SJCRH30 (cell line): ENCODE measurements around the gene CSAD. TPM values are rescaled to one million over a fixed set of nuclear protein-coding genes. Genes with fewer than 3 reads are reported as not detected.
A peak's percentile ranks its signal among the peaks of the same experiment; 100 is the strongest.
"Not testable (repeated sequence)": the region's sequence is repeated elsewhere in the genome, so short reads cannot be mapped to it uniquely, and the experiment has no call there.

ENCODE experiments used
- DNase-seq, 2 experiments: peaks; one replicate each; pipeline ENCODE4 v3.0.0-alpha.2; 2015 to 2020
- H3K27ac ChIP-seq: fragments of 250-450 bp; sonication (Bioruptor Pico); 2 replicates; pipeline ENCODE4 v1.5.1; 2020; ENCODE audit warnings: mild to moderate bottlenecking, moderate library complexity
- H3K27me3 ChIP-seq: fragments of 250-450 bp; sonication (Bioruptor Pico); 2 replicates; pipeline ENCODE4 v1.5.1; 2020; ENCODE audit warnings: mild to moderate bottlenecking, moderate library complexity
- H3K36me3 ChIP-seq: fragments of 250-450 bp; sonication (Bioruptor Pico); 2 replicates; pipeline ENCODE4 v1.5.1; 2020; ENCODE audit warnings: mild to moderate bottlenecking, moderate library complexity
- H3K4me1 ChIP-seq: fragments of 250-450 bp; sonication (Bioruptor Pico); 2 replicates; pipeline ENCODE4 v1.5.1; 2020; ENCODE audit warnings: mild to moderate bottlenecking, moderate library complexity
- H3K4me3 ChIP-seq: fragments of 250-450 bp; sonication (Bioruptor Pico); 2 replicates; pipeline ENCODE4 v1.5.1; 2020; ENCODE audit warnings: mild to moderate bottlenecking, moderate library complexity
- H3K9me3 ChIP-seq: fragments of 250-450 bp; sonication (Bioruptor Pico); replicated peaks from 2 replicates; pipeline ENCODE4 v1.5.1; 2020; ENCODE audit warnings: mild to moderate bottlenecking, moderate library complexity
- total RNA-seq: library from RNA; depleted of rRNA; stranded (reverse); fragments of >200 nt; shearing (Covaris generic); gene quantifications from 2 replicates; pipeline ENCODE4 v1.2.3, GENCODE V29; 2014

The CSAD gene
- total RNA-seq, 1 experiment from 2014 or later = 3.3 TPM

DNA sequence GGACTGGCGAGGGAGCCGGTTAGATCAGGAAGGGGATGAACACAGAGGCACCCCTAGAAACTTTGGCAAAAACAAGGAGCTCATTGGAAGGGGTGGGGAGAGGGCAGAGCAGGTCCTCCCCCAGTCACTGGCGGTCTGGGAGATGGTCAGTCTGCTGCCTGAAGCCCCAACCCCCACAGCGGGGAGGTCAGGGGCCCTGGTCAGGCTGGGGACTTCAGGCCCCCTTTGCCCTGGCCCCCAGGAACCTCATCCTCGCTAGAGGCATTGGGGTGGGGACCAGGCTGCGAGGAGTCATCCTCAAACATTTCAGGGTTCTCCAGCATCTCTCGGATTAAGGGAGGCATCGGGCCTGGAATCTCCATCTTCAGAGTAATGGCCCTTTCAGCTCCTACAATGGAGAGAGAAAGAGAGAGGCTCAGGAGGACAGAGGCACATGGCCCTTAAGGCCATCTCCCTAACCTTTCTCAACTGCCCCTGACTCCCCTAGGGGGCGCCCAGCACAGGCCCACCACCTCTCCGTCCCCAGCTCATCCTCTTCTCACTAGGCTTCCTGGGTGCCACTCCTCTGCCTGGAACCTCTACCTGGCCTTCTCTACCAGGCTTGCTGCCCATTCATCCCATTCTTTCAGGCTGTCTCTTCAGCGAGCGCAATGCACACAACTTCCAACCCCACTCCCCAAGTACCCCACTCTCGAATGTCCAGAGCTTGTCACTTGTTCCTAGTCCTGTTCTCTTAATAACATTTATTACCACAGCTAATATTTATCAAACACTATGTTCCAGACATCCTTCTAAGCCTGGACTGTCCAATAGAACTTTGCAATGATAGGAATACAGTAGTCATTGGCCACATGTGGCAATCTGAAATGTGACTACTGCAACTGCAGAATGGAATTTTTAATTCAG, 31.0 kb upstream of the CSAD start:
- Histone ChIP-seq H3K4me3 (no peak overlapping the region), H3K27me3 (no peaks in the 10 kb centered on the region), H3K27ac (no peak overlapping the region), H3K4me1 (peaks cover 1% of the 10 kb centered on the region; the same call in 1 of the 2 replicates), H3K36me3 (no peaks in the 10 kb centered on the region), H3K9me3 (no peaks in the 10 kb centered on the region)
- DNase-seq = peak in 1 of 2 experiments; percentile 37

DNA sequence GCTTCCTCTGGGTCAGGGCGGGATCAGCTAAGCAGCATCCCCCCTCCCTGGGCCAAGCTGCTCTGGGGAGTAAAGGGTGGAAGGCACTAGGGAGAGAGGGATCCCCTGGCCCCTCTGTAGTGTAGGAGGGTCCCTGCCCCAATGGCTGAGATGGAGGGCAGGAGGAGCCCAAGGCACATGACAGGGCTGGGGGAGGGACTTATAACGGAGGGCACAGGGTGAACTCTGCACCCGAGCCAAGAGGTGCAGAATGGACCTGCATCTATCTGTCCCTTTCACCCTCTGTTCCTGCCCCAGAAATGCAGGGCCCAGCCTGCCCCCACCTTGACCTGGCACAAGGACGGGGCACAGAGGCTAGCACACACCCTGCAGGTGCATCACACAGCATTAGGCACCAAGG, 30.1 kb upstream of the CSAD start:
- Histone ChIP-seq H3K4me3 (no peak overlapping the region), H3K36me3 (no peaks in the 10 kb centered on the region), H3K27me3 (no peaks in the 10 kb centered on the region), H3K4me1 (peaks cover 10% of the 10 kb centered on the region), H3K9me3 (no peaks in the 10 kb centered on the region), H3K27ac (no peak overlapping the region)
- DNase-seq = no peak

DNA sequence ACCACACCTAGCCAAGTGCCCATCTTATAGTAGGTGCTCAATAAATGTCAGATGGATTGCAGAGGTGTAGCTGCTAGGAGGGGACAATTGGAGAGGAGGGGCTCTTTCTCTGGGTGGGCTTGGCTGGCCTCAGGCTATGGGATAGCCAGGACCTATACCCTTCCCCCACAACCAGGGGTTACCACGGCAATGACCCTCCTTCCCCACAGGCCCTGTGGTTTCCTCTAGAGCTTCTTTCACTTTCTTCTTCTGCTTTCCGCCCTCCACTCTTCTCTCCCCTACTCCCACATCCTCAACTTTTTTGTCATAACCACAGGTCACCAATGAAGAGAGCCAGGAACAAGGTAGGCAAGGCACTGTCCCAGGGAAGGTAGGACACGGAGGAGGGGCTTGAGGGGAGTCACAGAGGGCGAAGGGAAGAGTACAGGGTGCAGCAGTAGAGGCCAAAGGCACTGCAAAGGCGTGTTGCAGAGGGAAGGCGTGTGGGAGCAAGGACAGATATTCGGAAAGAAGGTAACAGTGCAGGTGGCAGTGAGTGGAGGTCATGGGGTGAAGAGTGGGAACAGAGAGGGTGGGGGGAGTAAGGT, 28.2 kb upstream of the CSAD start:
- Histone ChIP-seq H3K27ac (no peak overlapping the region), H3K36me3 (no peaks in the 10 kb centered on the region)

DNA sequence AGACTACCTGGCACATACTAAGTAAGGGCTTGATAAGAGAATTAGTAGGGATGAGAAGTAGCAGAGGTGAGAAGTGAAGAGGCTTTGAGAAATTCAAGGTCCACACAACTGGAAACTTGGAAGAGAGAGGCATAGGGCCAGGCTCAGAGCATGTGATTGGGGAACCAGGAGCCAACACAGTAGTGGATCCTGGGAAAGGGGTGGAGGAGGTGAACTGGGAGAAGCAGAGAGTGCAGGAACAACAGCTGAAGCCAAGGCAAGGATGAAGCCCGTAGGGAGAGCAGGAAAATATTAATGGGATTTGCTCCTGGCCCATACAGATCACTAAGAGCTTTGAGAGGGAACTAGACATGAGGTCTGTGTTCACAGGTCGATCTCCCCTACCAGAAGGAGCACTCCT, 27.7 kb upstream of the CSAD start:
- H3K4me1 ChIP-seq = peaks cover 10% of the 10 kb centered on the region
- no peak overlapping the region for H3K27ac ChIP-seq
- no peaks in the 10 kb centered on the region for H3K36me3 ChIP-seq
- no peaks in the 10 kb centered on the region for H3K9me3 ChIP-seq
- no peak for DNase-seq
- H3K27me3 ChIP-seq = no peaks in the 10 kb centered on the region
- no peak overlapping the region for H3K4me3 ChIP-seq

More for the DNA sequence above, 28.2 kb upstream of the CSAD start:
- Histone ChIP-seq H3K4me1 (peaks cover 10% of the 10 kb centered on the region), H3K27me3 (no peaks in the 10 kb centered on the region), H3K4me3 (no peak overlapping the region), H3K9me3 (no peaks in the 10 kb centered on the region)
- DNase-seq = no peak

DNA sequence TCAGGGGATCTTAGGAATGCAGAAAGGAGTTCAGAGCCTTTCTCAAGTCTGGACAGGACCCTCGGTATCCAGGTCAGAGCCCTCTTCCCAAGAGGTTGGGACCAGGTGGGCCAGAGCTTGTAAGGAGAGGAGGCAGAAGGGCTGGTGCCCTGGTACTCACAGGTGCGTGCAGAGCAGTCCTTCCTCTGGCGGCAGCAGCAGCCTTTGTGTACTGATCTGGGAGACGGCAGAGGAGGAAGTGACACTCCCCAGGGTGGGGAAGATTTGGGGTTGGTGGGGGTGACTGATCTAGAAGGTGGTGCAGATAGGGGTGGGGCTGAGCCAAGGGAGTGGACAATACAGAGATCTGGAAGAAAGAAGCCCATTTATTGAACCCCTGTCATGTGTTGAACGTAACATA, 26.3 kb upstream of the CSAD start, which contains the start of gene ITGB7:
Gene ITGB7, minus strand, starts transcription at position 210 of the 400 bp plus-strand sequence. CDS start 6,808 bp downstream, outside the sequence.
- DNase-seq = no peak
- H3K4me1 ChIP-seq = peaks cover 10% of the 10 kb centered on the region
- H3K27me3 ChIP-seq = no peaks in the 10 kb centered on the region
- no peaks in the 10 kb centered on the region for H3K36me3 ChIP-seq
- H3K27ac ChIP-seq = no peak within 1 kb of the TSS
- no peaks in the 10 kb centered on the region for H3K9me3 ChIP-seq
- H3K4me3 ChIP-seq = no peak within 1 kb of the TSS

DNA sequence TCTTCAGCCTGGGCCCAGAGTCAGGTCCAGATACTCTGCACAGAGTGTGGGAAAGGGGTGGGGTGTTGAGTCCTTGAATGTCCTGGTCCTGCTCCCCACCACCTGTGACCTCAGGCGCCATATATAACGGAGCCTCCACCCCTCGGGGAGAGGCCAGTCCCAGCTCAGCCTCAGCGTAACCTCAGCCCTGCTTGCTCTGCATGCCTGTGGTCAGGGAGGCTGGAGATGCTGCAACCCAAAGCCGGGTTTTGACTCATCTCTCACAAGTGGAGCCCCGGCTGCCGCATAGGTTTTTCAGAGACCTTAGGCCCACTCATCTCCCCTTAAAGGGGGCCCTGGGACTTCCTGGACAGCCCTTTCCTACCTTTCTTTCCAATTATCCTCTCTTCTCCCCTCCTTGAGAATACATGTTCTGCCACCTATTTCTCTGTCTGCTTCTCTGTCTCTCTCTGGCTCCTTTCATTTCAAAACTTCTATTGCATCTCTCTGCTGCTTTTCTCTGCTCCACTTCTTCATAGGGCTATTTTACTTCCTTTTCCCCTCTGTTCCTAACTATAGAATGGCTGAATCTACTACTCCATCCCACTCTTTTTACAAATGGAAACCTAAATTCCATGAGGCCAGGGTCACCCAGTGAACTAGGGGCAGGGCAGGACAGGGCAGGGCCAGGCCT, 25.2 kb upstream of the CSAD start:
- peak; percentile 66 to 70 for DNase-seq
- Histone ChIP-seq H3K27ac (no peak overlapping the region), H3K9me3 (no peaks in the 10 kb centered on the region), H3K4me3 (no peak overlapping the region), H3K27me3 (no peaks in the 10 kb centered on the region), H3K4me1 (peaks cover 10% of the 10 kb centered on the region), H3K36me3 (no peaks in the 10 kb centered on the region)

DNA sequence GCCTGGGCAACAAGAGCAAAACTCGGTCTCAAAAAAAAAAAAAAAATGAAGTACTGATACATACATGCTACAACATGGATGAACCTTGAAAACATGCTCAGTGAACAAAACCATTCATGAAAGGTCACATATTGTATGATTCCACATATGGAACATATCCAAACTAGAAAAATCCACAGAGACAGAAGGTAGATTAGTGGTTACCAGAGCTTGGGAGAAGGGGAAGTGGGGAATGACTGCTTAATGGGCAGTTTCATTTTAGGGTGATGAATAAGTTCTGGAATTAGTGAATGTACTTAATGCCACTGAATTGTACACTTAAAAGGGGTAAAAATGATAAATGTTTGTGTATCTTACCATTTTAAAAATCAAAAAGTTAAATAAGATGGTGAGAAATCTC, 23.6 kb upstream of the CSAD start:
- no peak overlapping the region for H3K27ac ChIP-seq
- H3K36me3 ChIP-seq = no peaks in the 10 kb centered on the region
- H3K9me3 ChIP-seq = no peaks in the 10 kb centered on the region
- DNase-seq = no peak
- peaks cover 10% of the 10 kb centered on the region for H3K4me1 ChIP-seq
- no peaks in the 10 kb centered on the region for H3K27me3 ChIP-seq
- no peak overlapping the region for H3K4me3 ChIP-seq

DNA sequence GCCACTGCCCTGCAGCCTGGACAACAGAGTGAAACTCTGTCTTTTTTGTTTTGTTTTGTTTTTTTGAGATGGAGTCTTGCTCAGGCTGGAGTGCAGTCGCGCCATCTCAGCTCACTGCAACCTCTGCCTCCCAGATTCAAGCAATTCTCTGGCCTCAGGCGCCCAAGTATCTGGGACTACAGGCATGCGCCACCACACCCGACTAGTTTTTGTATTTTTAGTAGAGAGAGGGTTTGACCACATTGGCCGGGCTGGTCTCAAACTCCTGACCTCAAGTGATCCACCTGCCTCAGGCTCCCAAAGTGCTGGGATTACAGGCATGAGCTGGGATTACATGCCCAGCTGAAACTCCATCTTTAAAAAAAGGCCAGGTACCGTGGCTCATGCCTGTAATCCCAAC, 21.6 kb upstream of the CSAD start:
- not testable (repeated sequence) for DNase-seq, H3K27me3 ChIP-seq, H3K27ac ChIP-seq, H3K36me3 ChIP-seq, H3K4me3 ChIP-seq, H3K9me3 ChIP-seq, H3K4me1 ChIP-seq

DNA sequence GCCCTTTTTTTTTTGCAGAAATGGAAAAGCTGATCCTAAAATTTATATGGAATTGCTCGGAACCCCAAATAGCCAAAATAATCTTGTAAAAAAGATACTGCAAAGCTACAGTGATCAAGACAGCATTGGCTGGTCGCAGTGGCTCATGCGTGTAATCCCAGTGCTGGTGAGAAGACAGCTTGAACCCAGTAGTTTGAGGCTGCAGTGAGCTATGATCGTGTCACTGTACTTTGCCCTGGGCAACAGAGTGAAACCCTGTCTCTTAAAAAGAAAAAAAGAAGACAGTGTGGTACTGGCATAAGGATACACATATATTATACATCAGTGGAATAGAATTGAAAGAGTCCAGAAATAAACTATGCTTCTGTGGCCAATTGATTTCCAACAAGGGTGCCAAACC, 20.9 kb upstream of the CSAD start:
- H3K9me3 ChIP-seq = no peaks in the 10 kb centered on the region
- no peak for DNase-seq

DNA sequence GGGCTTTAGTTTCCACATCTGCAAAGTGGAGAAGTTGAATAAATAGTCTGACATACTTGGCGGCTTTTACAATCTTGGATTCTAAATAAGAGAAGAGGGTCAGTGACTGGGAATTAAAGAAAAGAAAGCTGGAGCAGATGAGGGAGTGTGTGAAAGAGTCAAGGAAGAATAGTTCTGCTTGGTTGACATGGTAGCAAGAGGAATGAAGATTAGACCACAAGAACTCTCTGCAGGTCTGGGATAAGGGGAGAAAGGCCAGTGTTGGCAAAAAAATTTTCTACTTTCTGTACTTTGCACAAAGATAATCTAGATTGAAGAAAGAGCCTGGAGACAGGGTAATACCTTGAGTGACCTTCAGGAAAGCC, 20.4 kb upstream of the CSAD start:
- Histone ChIP-seq H3K27ac (no peak overlapping the region), H3K36me3 (no peaks in the 10 kb centered on the region), H3K4me1 (peaks cover 2% of the 10 kb centered on the region), H3K27me3 (no peaks in the 10 kb centered on the region), H3K9me3 (no peaks in the 10 kb centered on the region), H3K4me3 (no peak overlapping the region)
- DNase-seq = no peak

More for the DNA sequence above, 20.9 kb upstream of the CSAD start:
- H3K27me3 ChIP-seq = no peaks in the 10 kb centered on the region
- no peaks in the 10 kb centered on the region for H3K36me3 ChIP-seq
- no peak overlapping the region for H3K4me3 ChIP-seq
- H3K27ac ChIP-seq = no peak overlapping the region
- H3K4me1 ChIP-seq = peaks cover 7% of the 10 kb centered on the region

DNA sequence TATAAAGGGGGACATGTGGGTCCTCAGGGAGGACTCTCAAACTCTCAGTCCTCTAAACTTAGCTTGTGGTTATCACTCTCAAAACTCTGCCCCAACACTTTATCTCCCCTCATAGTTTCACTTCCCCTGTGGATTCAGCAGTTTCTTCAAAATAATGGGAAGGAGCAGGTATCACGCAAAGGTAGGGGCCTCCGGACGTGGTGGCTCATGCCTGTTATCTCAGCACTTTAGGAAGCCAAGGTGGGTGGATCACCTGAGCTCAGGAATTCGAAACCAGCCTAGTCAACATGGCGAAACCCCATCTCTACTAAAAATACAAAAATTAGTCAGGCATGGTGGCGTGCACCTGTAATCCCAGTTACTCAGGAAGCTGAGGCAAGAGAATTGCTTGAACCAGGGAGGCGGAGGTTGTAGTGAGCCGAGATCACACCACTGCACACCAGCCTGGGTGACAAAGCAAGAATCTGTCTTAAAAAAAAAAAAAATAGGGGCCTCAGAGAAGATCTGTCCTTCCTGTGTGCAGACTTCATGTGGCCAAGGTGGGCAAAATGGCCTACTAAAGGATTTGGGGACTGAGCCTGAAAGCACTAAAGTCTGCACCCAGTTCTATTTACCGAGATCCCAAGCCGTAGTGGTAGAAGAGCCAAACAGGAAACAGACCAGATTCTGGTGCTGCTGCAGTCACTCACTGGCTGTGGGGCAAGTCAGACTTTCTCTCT, 19.9 kb upstream of the CSAD start:
- H3K27ac ChIP-seq = no peak overlapping the region
- H3K36me3 ChIP-seq = no peaks in the 10 kb centered on the region
- H3K4me1 ChIP-seq = no peaks in the 10 kb centered on the region
- no peak overlapping the region for H3K4me3 ChIP-seq
- DNase-seq = no peak
- no peaks in the 10 kb centered on the region for H3K9me3 ChIP-seq
- no peaks in the 10 kb centered on the region for H3K27me3 ChIP-seq

DNA sequence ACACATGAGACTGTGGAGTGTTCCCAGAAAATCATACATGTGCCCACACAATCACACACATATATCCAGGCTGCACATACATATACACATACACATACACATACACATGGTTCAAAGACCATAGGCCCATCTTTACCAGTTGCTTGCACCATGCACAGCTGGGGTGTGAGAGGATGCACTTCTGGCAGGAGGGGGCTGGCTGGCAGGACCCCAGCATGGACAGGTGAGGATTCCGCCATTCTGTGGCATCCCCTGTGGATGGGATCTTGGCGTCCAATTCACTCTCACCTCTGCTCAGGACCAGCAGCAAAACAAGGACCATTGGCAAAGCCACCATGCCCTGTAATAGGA, 19.4 kb upstream of the CSAD start:
- Histone ChIP-seq H3K4me1 (no peaks in the 10 kb centered on the region), H3K27ac (no peak overlapping the region), H3K9me3 (no peaks in the 10 kb centered on the region), H3K4me3 (no peak overlapping the region), H3K27me3 (no peaks in the 10 kb centered on the region), H3K36me3 (no peaks in the 10 kb centered on the region)
- no peak for DNase-seq

DNA sequence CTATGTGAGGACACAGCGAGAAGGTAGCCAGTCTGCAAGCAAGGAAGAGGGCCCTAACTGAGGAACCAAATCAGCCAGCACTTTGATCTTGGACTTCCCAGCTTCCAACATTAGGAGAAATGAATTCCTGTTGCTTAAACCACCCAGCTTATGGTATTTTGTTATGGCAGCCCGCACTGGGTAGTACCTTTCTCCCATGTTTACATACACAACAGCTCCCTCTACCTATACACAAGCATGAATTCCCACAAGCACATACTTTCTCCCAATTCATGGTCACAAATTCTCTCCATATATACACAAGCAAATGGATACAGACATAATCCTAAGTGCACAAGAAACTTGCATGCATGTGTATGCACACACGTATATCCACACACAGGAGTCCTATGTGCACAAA, 19.0 kb upstream of the CSAD start:
- H3K27ac ChIP-seq = no peak overlapping the region
- H3K36me3 ChIP-seq = no peaks in the 10 kb centered on the region
- H3K27me3 ChIP-seq = no peaks in the 10 kb centered on the region
- no peaks in the 10 kb centered on the region for H3K4me1 ChIP-seq
- H3K9me3 ChIP-seq = no peaks in the 10 kb centered on the region
- no peak for DNase-seq
- H3K4me3 ChIP-seq = no peak overlapping the region

DNA sequence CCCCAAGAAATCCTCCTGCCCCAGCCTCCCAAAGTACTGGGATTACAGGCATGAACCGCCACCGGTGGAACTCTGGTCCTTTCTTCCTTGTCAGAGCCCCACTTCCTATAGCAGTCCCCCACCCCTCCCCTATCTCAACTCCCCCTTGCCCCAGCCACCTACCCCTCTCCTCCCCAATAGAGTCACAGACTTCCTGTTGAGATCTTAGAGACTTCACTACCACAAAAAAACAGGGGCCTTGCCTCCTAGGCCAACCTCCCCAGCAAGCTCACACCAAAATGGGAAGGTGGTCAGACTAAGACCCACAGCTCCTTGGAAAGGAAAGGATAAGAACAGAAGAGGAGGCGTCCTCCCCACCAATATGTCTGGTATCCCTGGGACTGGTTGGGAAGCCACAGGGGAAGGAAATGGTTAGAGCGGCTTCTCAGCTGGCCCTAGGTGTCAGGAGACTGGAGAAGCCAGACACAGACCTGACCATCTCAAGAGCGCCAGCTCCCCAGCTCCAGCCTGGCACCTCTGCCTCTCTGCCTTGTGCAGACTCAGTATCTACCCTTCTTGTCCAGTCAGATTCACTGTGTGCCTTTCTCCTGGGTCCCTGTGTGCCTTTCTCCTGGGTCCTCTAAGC, 17.9 kb upstream of the CSAD start:
- Histone ChIP-seq H3K27me3 (no peaks in the 10 kb centered on the region), H3K27ac (no peak overlapping the region), H3K36me3 (no peaks in the 10 kb centered on the region), H3K4me1 (no peaks in the 10 kb centered on the region), H3K4me3 (no peak overlapping the region), H3K9me3 (no peaks in the 10 kb centered on the region)
- no peak for DNase-seq
